ENCODE results near the gene CCDC85C.

CCDC85C gene

GRCh38 chr14:99552572-99553216 is 51.3 kb downstream of the CCDC85C start:
- DNase-seq: no peak

- no peak for DNase-seq
Observed at GRCh38 chr14:99552021-99552553, 51.9 kb downstream of the CCDC85C start.

GRCh38 chr14:99551034-99551922 is 52.7 kb downstream of the CCDC85C start:
- DNase-seq: no peak

GRCh38 chr14:99550387-99550992 is 53.5 kb downstream of the CCDC85C start:
- DNase-seq: no peak

- DNase-seq: no peak
Observed at GRCh38 chr14:99549684-99550083, 54.3 kb downstream of the CCDC85C start.

- DNase-seq: no peak
Observed at GRCh38 chr14:99548871-99549515, 55.0 kb downstream of the CCDC85C start.

GRCh38 chr14:99548255-99548654 is 55.8 kb downstream of the CCDC85C start:
- DNase-seq: no peak

- DNase-seq: no peak
Observed at GRCh38 chr14:99546234-99546879, 57.6 kb downstream of the CCDC85C start.

GRCh38 chr14:99545586-99545985 is 58.4 kb downstream of the CCDC85C start:
- no peak for DNase-seq

GRCh38 chr14:99544991-99545390 is 59.0 kb downstream of the CCDC85C start:
- no peak for DNase-seq

GRCh38 chr14:99543985-99544384 is 60.0 kb downstream of the CCDC85C start:
- no peak for DNase-seq

GRCh38 chr14:99543370-99543769 is 60.6 kb downstream of the CCDC85C start:
- no peak for DNase-seq

- no peak for DNase-seq
Observed at GRCh38 chr14:99542566-99542965, 61.4 kb downstream of the CCDC85C start.

GRCh38 chr14:99541677-99542470 is 62.1 kb downstream of the CCDC85C start:
- no peak for DNase-seq

GRCh38 chr14:99541211-99541610 is 62.8 kb downstream of the CCDC85C start:
- no peak for DNase-seq

- no peak for DNase-seq
Observed at GRCh38 chr14:99540196-99541032, 63.6 kb downstream of the CCDC85C start.

GRCh38 chr14:99539491-99539890 is 64.5 kb downstream of the CCDC85C start:
- DNase-seq: no peak

- no peak for DNase-seq
Observed at GRCh38 chr14:99538733-99539132, 65.3 kb downstream of the CCDC85C start.

- DNase-seq: no peak
Observed at GRCh38 chr14:99538275-99538674, 65.7 kb downstream of the CCDC85C start.

- DNase-seq: no peak
Observed at GRCh38 chr14:99537399-99537798, 66.6 kb downstream of the CCDC85C start.

Measured in DMS 273 treated with DMSO at 0.1 percent for 48 hours (cell line).